IMR-90 (cell line): ENCODE results near the gene SERBP1.

Source experiments
- BHLHE40 ChIP-seq: fragments of 150-350 bp; IDR thresholded peaks from 2 replicates; pipeline ENCODE4 v1.6.1; 2016; ENCODE audit warnings: mild to moderate bottlenecking, low read depth, low read length
- CEBPB ChIP-seq: IDR thresholded peaks from 2 replicates; pipeline ENCODE4 v1.6.1; 2012; ENCODE audit warnings: low read depth, low read length, improper control_type of control experiment
- MAFK ChIP-seq: IDR thresholded peaks from 2 replicates; pipeline ENCODE4 v1.6.1; 2012; ENCODE audit warnings: low read depth, low read length, improper control_type of control experiment
- MAZ ChIP-seq: IDR thresholded peaks from 2 replicates; pipeline ENCODE4 v1.6.1; 2012; ENCODE audit warnings: low read depth, mild to moderate bottlenecking, low read length, improper control_type of control experiment, moderate library complexity, borderline replicate concordance
- MXI1 ChIP-seq: IDR thresholded peaks from 2 replicates; pipeline ENCODE4 v1.6.1; 2012; ENCODE audit warnings: low read depth, mild to moderate bottlenecking, low read length, moderate library complexity, borderline replicate concordance
- POLR2A ChIP-seq: IDR thresholded peaks from 2 replicates; pipeline ENCODE4 v1.6.1; 2012; ENCODE audit warnings: mild to moderate bottlenecking, low read depth, low read length
- RAD21 ChIP-seq: IDR thresholded peaks from 2 replicates; pipeline ENCODE4 v1.6.1; 2012; ENCODE audit warnings: low read length, improper control_type of control experiment
- SMC3 ChIP-seq: fragments of 150-350 bp; IDR thresholded peaks from 2 replicates; pipeline ENCODE4 v1.6.1; 2016; ENCODE audit warnings: low read depth, mild to moderate bottlenecking, antibody characterized with exemption, low read length, moderate library complexity
- USF2 ChIP-seq: fragments of 150-350 bp; IDR thresholded peaks from 2 replicates; pipeline ENCODE4 v1.6.1; 2017; ENCODE audit warnings: mild to moderate bottlenecking, antibody characterized with exemption, low read length, low read depth
- TF ChIP-seq, protein P1 (sequence below): conservative IDR thresholded peaks from 2 replicates; pipeline ENCODE4 v1.5.1; 2012; ENCODE audit warnings: mild to moderate bottlenecking, low read depth, low read length, improper control_type of control experiment
- TF ChIP-seq, protein P2 (sequence below): fragments of 150-350 bp; IDR thresholded peaks from 2 replicates; pipeline ENCODE4 v1.6.1; 2016; ENCODE audit warnings: low read depth, mild to moderate bottlenecking, low read length, moderate library complexity, borderline replicate concordance

DNA sequence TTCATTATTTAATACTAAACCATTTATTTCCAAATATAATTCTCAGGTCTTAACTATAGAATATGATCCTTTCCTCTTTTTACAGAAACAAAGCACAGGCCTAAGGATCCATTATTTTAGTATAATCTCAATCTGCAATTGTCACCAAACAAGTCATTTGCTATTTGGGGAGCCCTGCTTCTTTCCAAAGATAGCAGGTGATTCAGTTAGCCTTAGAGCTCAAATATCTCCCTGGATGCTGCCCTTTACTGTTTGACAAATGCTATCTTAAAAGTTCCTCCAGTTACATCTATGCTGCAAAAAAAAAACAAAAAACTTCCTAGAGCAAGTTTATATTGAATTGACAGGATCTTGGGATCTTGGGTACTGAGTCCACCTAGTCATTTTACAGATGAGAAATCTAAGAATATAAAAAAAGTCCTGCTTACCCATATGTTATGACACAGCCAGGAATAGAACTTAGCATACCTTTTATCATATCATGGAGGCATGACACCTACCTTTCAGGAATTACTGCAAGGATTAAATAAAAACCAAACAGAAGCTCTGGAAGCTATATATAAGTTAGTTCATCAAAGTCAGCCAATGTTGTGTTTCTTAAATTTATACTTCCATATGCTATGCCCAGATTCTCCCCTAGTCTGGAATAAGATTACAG lies 9.2 kb downstream of the SERBP1 start:
- TF ChIP-seq, protein P1, sequence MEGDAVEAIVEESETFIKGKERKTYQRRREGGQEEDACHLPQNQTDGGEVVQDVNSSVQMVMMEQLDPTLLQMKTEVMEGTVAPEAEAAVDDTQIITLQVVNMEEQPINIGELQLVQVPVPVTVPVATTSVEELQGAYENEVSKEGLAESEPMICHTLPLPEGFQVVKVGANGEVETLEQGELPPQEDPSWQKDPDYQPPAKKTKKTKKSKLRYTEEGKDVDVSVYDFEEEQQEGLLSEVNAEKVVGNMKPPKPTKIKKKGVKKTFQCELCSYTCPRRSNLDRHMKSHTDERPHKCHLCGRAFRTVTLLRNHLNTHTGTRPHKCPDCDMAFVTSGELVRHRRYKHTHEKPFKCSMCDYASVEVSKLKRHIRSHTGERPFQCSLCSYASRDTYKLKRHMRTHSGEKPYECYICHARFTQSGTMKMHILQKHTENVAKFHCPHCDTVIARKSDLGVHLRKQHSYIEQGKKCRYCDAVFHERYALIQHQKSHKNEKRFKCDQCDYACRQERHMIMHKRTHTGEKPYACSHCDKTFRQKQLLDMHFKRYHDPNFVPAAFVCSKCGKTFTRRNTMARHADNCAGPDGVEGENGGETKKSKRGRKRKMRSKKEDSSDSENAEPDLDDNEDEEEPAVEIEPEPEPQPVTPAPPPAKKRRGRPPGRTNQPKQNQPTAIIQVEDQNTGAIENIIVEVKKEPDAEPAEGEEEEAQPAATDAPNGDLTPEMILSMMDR, result no peak
- TF ChIP-seq MAFK (no peak), POLR2A (no peak), RAD21 (no peak), MXI1 (no peak), USF2 (no peak), CEBPB (no peak), BHLHE40 (no peak), MAZ (no peak), SMC3 (no peak)
- TF ChIP-seq, protein P2, sequence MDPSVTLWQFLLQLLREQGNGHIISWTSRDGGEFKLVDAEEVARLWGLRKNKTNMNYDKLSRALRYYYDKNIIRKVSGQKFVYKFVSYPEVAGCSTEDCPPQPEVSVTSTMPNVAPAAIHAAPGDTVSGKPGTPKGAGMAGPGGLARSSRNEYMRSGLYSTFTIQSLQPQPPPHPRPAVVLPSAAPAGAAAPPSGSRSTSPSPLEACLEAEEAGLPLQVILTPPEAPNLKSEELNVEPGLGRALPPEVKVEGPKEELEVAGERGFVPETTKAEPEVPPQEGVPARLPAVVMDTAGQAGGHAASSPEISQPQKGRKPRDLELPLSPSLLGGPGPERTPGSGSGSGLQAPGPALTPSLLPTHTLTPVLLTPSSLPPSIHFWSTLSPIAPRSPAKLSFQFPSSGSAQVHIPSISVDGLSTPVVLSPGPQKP, result no peak
